Ovary (tissue), 9 donors: ENCODE results near the gene CPNE6. TPM values are rescaled to one million over a fixed set of nuclear protein-coding genes. Genes with fewer than 3 reads are reported as not detected.

Experiments
- DNase-seq, 5 donors: peaks; one replicate each; pipeline ENCODE4 v3.0.0-alpha.2; 2019 to 2020
- H3K27ac ChIP-seq, 2 donors: fragments of 200-600 bp; one replicate each; pipeline versions ENCODE4 v1.5.1 to v1.8.0; 2019 to 2022
- H3K27me3 ChIP-seq: fragments of 200-600 bp; one replicate; pipeline ENCODE4 v1.8.0; 2022
- H3K36me3 ChIP-seq: fragments of 200-600 bp; sonication (generic); one replicate; pipeline ENCODE4 v1.5.1; 2019
- H3K4me1 ChIP-seq: one replicate; pipeline ENCODE4 v1.8.1; 2013; ENCODE audit warnings: mild to moderate bottlenecking, moderate library complexity; ENCODE audit not compliant: insufficient read depth
- H3K4me3 ChIP-seq: fragments of 200-600 bp; sonication (generic); one replicate; pipeline ENCODE4 v1.5.1; 2017
- H3K9me3 ChIP-seq, 2 donors: fragments of 200-600 bp in 1 of 2; sonication (generic) in 1 of 2; one replicate each; pipeline versions ENCODE4 v1.5.1 to v1.8.1; 2013 to 2019; ENCODE audit warnings: mild to moderate bottlenecking in 1 of 2, moderate library complexity in 1 of 2
- EP300 ChIP-seq: sonication (generic); formaldehyde crosslinking; IDR thresholded peaks from one replicate; pipeline ENCODE4 v1.6.1; 2017; ENCODE audit warnings: antibody characterized with exemption
- POLR2A ChIP-seq: fragments of 450-650 bp; IDR thresholded peaks from one replicate; pipeline ENCODE4 v1.6.1; 2017; ENCODE audit warnings: antibody characterized with exemption, mild to moderate bottlenecking, moderate library complexity
- WGBS, 3 donors: extraction: QIAGEN DNeasy Blood & Tissue Kit in 1 of 3; methylation state at CpG; one replicate each; pipeline versions ENCODE4 v1.1.5 to v1.1.7; 2013 to 2017; 5-methylcytosine and 5-hydroxymethylcytosine counted together
- intact Hi-C, 4 donors: fragments of 100-400 bp; cut with DNase I; formaldehyde crosslinking; loops; one replicate each; pipeline versions ENCODE4 v1.11.0 to v1.15.1; 2022 to 2023
- polyA plus RNA-seq, 2 donors: library from polyadenylated mRNA; stranded (reverse); fragments of 200-250 nt in 1 of 2; fragments of 350-450 nt in 1 of 2; fragmentation: Illumina TruSeq in 1 of 2; extraction: RNeasy Lipid Tissue Mini Kit (QIAGEN cat#74804) in 1 of 2; gene quantifications; one replicate each; pipeline ENCODE4 v1.2.3, GENCODE V29; 2013 to 2014
- total RNA-seq, 7 donors: library from RNA; depleted of rRNA in 2 of 7; stranded (reverse); fragments of >200 nt in 2 of 7; fragmentation: NEBNext Ultra II Directional in 3 of 7; extraction: Animal tissue kit (Norgen Biotek cat#: 25700) in 3 of 7; gene quantifications; one replicate each; pipeline versions ENCODE4 v1.1.0 to v1.2.4, GENCODE V29; 2016 to 2023
- TF ChIP-seq, protein P1 (sequence below), 3 donors: fragments of 450-650 bp in 2 of 3; fragments of 200-600 bp in 1 of 3; IDR thresholded peaks; one replicate each; pipeline versions ENCODE4 v1.5.1 to v1.8.0; 2016 to 2022; ENCODE audit warnings: antibody characterized with exemption in 3 of 3, mild to moderate bottlenecking in 1 of 3
- donor health status: DM: no; HTN: no; CAD: no; lungs with moderate emphysema.
- donor health status: DM: no; HTN: no; CAD: no.
- donor health status: Bipolar disorder and iron deficiency.
- donor health status: DM: yes; HTN: yes; CAD: no.
- donor health status: DM: no; HTN: no; CAD: no.
- donor health status: DM: yes; HTN: yes; CAD: no.

Gene CPNE6
- total and polyA plus RNA-seq, 9 donors, result 0.08 to 0.71 (median 0.55) TPM; not detected in 6

DNA sequence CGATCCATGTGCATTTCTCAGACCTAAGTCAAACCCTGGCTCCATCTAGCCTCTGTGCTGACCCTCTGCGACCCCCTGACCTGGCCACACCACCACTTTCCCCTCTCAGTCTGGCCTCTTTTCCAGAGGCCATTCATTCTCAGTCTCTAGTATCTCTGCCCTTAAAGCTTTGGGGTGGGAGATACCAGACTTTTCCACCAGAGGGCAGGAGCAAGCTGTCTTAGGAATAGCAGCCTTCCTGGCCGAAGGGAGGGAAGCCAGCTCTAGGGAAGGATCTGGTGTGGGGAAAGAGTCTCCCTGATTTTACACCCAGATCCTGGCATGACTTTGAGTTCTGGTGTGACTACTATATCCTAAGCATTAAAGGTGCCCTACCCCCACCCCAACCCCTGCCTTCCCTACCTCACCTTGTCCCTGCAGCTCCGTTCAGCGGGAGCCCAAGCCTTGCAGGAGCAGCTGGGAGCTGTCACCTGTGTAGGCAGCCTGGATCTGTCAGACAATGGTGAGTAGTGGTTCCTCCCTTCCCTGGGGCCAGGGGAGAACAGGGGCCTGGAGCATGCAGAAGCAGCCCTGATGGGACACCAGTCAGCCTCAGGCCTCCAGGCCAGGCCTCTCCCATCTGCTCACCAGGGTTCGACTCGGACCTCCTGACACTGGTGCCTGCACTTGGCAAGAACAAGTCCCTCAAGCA lies 13.0 kb upstream of the CPNE6 start:
- TF ChIP-seq, protein P1, sequence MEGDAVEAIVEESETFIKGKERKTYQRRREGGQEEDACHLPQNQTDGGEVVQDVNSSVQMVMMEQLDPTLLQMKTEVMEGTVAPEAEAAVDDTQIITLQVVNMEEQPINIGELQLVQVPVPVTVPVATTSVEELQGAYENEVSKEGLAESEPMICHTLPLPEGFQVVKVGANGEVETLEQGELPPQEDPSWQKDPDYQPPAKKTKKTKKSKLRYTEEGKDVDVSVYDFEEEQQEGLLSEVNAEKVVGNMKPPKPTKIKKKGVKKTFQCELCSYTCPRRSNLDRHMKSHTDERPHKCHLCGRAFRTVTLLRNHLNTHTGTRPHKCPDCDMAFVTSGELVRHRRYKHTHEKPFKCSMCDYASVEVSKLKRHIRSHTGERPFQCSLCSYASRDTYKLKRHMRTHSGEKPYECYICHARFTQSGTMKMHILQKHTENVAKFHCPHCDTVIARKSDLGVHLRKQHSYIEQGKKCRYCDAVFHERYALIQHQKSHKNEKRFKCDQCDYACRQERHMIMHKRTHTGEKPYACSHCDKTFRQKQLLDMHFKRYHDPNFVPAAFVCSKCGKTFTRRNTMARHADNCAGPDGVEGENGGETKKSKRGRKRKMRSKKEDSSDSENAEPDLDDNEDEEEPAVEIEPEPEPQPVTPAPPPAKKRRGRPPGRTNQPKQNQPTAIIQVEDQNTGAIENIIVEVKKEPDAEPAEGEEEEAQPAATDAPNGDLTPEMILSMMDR (IDR thresholded peaks at IDR 0.05), result peak; percentile 65 to 85 (median 80)
- TF ChIP-seq POLR2A, result no peak
- no peak for TF ChIP-seq EP300
- intact Hi-C loops, result loop anchor here in 3 of 4 donors (5.0 to 10.0 kb wide), 2 partner anchors 46 to 104 kb away; partner anchors contain the start of gene IRF9 (in 1 of the 3)
- no peaks in the 10 kb centered on the region for H3K9me3 ChIP-seq

GRCh38 chr14:24058951-24059475 lies 12.3 kb upstream of the CPNE6 start:
- DNase-seq, result peak in 2 of 5 donors; percentile 17 to 25
- Histone ChIP-seq H3K9me3 (no peaks in the 10 kb centered on the region), H3K27ac (no peak overlapping the region), H3K4me1 (no peaks in the 10 kb centered on the region), H3K4me3 (no peak overlapping the region), H3K27me3 (no peaks in the 10 kb centered on the region), H3K36me3 (no peaks in the 10 kb centered on the region)
- TF ChIP-seq EP300 (no peak), POLR2A (no peak)
- TF ChIP-seq, protein P1 (IDR thresholded peaks at IDR 0.05), result no peak
- WGBS, 3 donors, result 80 to 87% (median 83%) methylated on average over 10 of the region's 10 CpGs
- intact Hi-C loops, result loop anchor here in 3 of 4 donors (5.0 to 10.0 kb wide), 2 partner anchors 46 to 103 kb away; partner anchors contain the start of gene IRF9 (in 1 of the 3)

More for the DNA sequence above, 13.0 kb upstream of the CPNE6 start:
- no peak overlapping the region for H3K27ac ChIP-seq
- no peaks in the 10 kb centered on the region for H3K27me3 ChIP-seq
- 32 to 48% (median 36%) methylated on average over 7 of the region's 7 CpGs for WGBS, 3 donors
- H3K4me1 ChIP-seq, result no peaks in the 10 kb centered on the region
- DNase-seq, result peak in 4 of 5 donors; percentile 63 to 85 (median 74)
- H3K36me3 ChIP-seq, result no peaks in the 10 kb centered on the region
- no peak overlapping the region for H3K4me3 ChIP-seq

- DNase-seq, result peak in 2 of 5 donors; percentile 18 to 28
- no peaks in the 10 kb centered on the region for H3K4me1 ChIP-seq
- no peaks in the 10 kb centered on the region for H3K27me3 ChIP-seq
- H3K36me3 ChIP-seq, result no peaks in the 10 kb centered on the region
- TF ChIP-seq, protein P1 (IDR thresholded peaks at IDR 0.05), result no peak
- TF ChIP-seq POLR2A (no peak), EP300 (no peak)
- intact Hi-C loops, result loop anchor here in 3 of 4 donors (5.0 to 10.0 kb wide), 3 partner anchors 42 to 102 kb away; partner anchors contain the start of gene IRF9 (in 1 of the 3)
- 83 to 92% (median 91%) methylated on average over 16 of the region's 16 CpGs for WGBS, 3 donors
- no peak overlapping the region for H3K27ac ChIP-seq
- no peaks in the 10 kb centered on the region for H3K9me3 ChIP-seq
- H3K4me3 ChIP-seq, result no peak overlapping the region
These were observed 11.4 kb upstream of the CPNE6 start for GRCh38 chr14:24059841-24060388.

- no peaks in the 10 kb centered on the region for H3K4me1 ChIP-seq
- DNase-seq, result no peak
- H3K9me3 ChIP-seq, result no peaks in the 10 kb centered on the region
- TF ChIP-seq EP300 (no peak), POLR2A (no peak)
- TF ChIP-seq, protein P1 (IDR thresholded peaks at IDR 0.05), result no peak
- H3K4me3 ChIP-seq, result no peak overlapping the region
- H3K27ac ChIP-seq, result no peak overlapping the region
- intact Hi-C loops, result loop anchor here in 1 of 4 donors (5.0 kb wide), 1 partner anchor 42 kb away; no protein-coding TSS in a partner anchor
- H3K27me3 ChIP-seq, result no peaks in the 10 kb centered on the region
- 91 to 96% (median 92%) methylated on average over 9 to 10 of the region's 10 CpGs for WGBS, 3 donors
- H3K36me3 ChIP-seq, result no peaks in the 10 kb centered on the region
These were observed 10.9 kb upstream of the CPNE6 start for GRCh38 chr14:24060443-24060842.
